Liver (tissue), 9 donors: ENCODE measurements around the gene SELL. TPM values are rescaled to one million over a fixed set of nuclear protein-coding genes. Genes with fewer than 3 reads are reported as not detected.

ENCODE experiments used
- DNase-seq: peaks from one replicate; pipeline ENCODE4 v3.0.0-alpha.2; 2017; ENCODE audit warnings: low spot score
- H3K27ac ChIP-seq, 2 donors: one replicate each; pipeline ENCODE4 v1.7.0; 2013; ENCODE audit warnings: inconsistent platforms in 2 of 2, low read length in 2 of 2, control low read depth in 1 of 2, low read depth in 1 of 2, mild to moderate bottlenecking in 1 of 2
- H3K27me3 ChIP-seq, 4 donors: one replicate each; pipeline versions ENCODE4 v1.6.1 to v1.7.0; 2013; ENCODE audit warnings: low read length in 3 of 4, inconsistent platforms in 1 of 4, mild to moderate bottlenecking in 1 of 4, moderate library complexity in 1 of 4; ENCODE audit not compliant: control insufficient read depth in 4 of 4, insufficient read depth in 4 of 4
- H3K36me3 ChIP-seq, 4 donors: one replicate each; pipeline versions ENCODE4 v1.6.1 to v1.7.0; 2013; ENCODE audit warnings: low read length in 3 of 4, mild to moderate bottlenecking in 3 of 4, low read depth in 1 of 4, moderate library complexity in 1 of 4; ENCODE audit not compliant: control insufficient read depth in 4 of 4, insufficient read depth in 3 of 4
- H3K4me1 ChIP-seq, 4 donors: one replicate each; pipeline versions ENCODE4 v1.6.1 to v1.7.0; 2013; ENCODE audit warnings: low read length in 3 of 4, mild to moderate bottlenecking in 3 of 4, moderate library complexity in 1 of 4; ENCODE audit not compliant: control insufficient read depth in 4 of 4, insufficient read depth in 4 of 4
- H3K4me3 ChIP-seq, 3 donors: one replicate each; pipeline versions ENCODE4 v1.6.1 to v1.7.0; 2013; ENCODE audit warnings: low read length in 3 of 3, control low read depth in 1 of 3, low read depth in 1 of 3, mild to moderate bottlenecking in 1 of 3
- H3K9ac ChIP-seq, 2 donors: one replicate each; pipeline ENCODE4 v1.7.0; 2013; ENCODE audit warnings: low read length in 2 of 2, mild to moderate bottlenecking in 2 of 2, moderate library complexity in 2 of 2, control low read depth in 1 of 2, low read depth in 1 of 2
- H3K9me3 ChIP-seq, 4 donors: one replicate each; pipeline versions ENCODE4 v1.6.1 to v1.7.0; 2013; ENCODE audit warnings: low read length in 3 of 4; ENCODE audit not compliant: control insufficient read depth in 4 of 4
- ATF3 ChIP-seq: IDR thresholded peaks from 2 replicates; pipeline ENCODE4 v1.6.1; 2016; ENCODE audit warnings: antibody characterized with exemption
- EGR1 ChIP-seq, 2 donors: IDR thresholded peaks; 2 replicates each; pipeline ENCODE4 v1.6.1; 2016 to 2018; ENCODE audit warnings: antibody characterized with exemption in 2 of 2, low read depth in 2 of 2
- FOXA2 ChIP-seq: IDR thresholded peaks from 2 replicates; pipeline ENCODE4 v1.6.1; 2016; ENCODE audit warnings: antibody characterized with exemption
- GABPA ChIP-seq, 2 donors: IDR thresholded peaks in 1 of 2; conservative IDR thresholded peaks in 1 of 2; 2 replicates each; pipeline ENCODE4 v1.6.1; 2016; ENCODE audit warnings: antibody characterized with exemption in 2 of 2, mild to moderate bottlenecking in 1 of 2, moderate library complexity in 1 of 2
- HNF4A ChIP-seq, 2 donors: conservative IDR thresholded peaks; 2 replicates each; pipeline ENCODE4 v1.6.1; 2016; ENCODE audit warnings: antibody characterized with exemption in 2 of 2, mild to moderate bottlenecking in 2 of 2
- HNF4G ChIP-seq: IDR thresholded peaks from 2 replicates; pipeline ENCODE4 v1.6.1; 2016; ENCODE audit warnings: antibody characterized with exemption
- JUND ChIP-seq, 2 donors: IDR thresholded peaks; 2 replicates each; pipeline ENCODE4 v1.6.1; 2016; ENCODE audit warnings: antibody characterized with exemption in 2 of 2
- NR2F2 ChIP-seq: IDR thresholded peaks from 2 replicates; pipeline ENCODE4 v1.6.1; 2016; ENCODE audit warnings: antibody characterized with exemption
- REST ChIP-seq: IDR thresholded peaks from 2 replicates; pipeline ENCODE4 v1.6.1; 2016; ENCODE audit warnings: antibody characterized with exemption, mild to moderate bottlenecking
- RXRA ChIP-seq, 2 donors: IDR thresholded peaks; 2 replicates each; pipeline ENCODE4 v1.6.1; 2017 to 2018; ENCODE audit warnings: antibody characterized with exemption in 2 of 2, mild to moderate bottlenecking in 1 of 2
- SP1 ChIP-seq: IDR thresholded peaks from 2 replicates; pipeline ENCODE4 v1.6.1; 2018; ENCODE audit warnings: antibody characterized with exemption, mild to moderate bottlenecking
- TAF1 ChIP-seq: conservative IDR thresholded peaks from 2 replicates; pipeline ENCODE4 v1.6.1; 2016; ENCODE audit warnings: antibody characterized with exemption, mild to moderate bottlenecking
- YY1 ChIP-seq: IDR thresholded peaks from 2 replicates; pipeline ENCODE4 v1.6.1; 2016; ENCODE audit warnings: antibody characterized with exemption, mild to moderate bottlenecking
- ZBTB33 ChIP-seq: IDR thresholded peaks from 2 replicates; pipeline ENCODE4 v1.6.1; 2016; ENCODE audit warnings: antibody characterized with exemption
- WGBS: extraction: QIAGEN DNeasy Blood & Tissue Kit; methylation state at CpG from one replicate; pipeline ENCODE4 v1.1.7; 2013; 5-methylcytosine and 5-hydroxymethylcytosine counted together
- polyA plus RNA-seq, 2 donors: library from polyadenylated mRNA; stranded (reverse) in 1 of 2; unstranded in 1 of 2; fragments of 200-250 nt in 1 of 2; fragments of >200 nt in 1 of 2; fragmentation: Nextera tagmentation in 1 of 2; extraction: Ambion mirVana in 1 of 2; gene quantifications; one replicate each; pipeline versions ENCODE4 v1.2.1 to v1.2.3, GENCODE V29; 2013 to 2015
- total RNA-seq, 2 donors: library from RNA; depleted of rRNA; stranded (reverse); fragments of >200 nt; gene quantifications; one replicate each; pipeline ENCODE4 v1.2.3, GENCODE V29; 2014
- donor health status: healthy.
- donor health status: healthy.
- donor health status: healthy.
- donor health status: healthy.
- donor health status: healthy.

SELL gene
- total and polyA plus RNA-seq, 4 donors, result 1.5 to 9.9 (median 4.8) TPM

GRCh38 chr1:169647512-169647911 lies 63.9 kb downstream of the SELL start:
- no peak overlapping the region for H3K4me3 ChIP-seq
- H3K36me3 ChIP-seq, result no peaks in the 10 kb centered on the region
- DNase-seq, result no peak
- TF ChIP-seq REST (no peak), ZBTB33 (no peak), EGR1 (IDR thresholded peaks at IDR 0.05; ENCODE audit: low read depth in 2 of 2) (no peak), SP1 (no peak), GABPA (IDR thresholded peaks at IDR 0.05 in 1 of 2, conservative IDR thresholded peaks at IDR 0.05 in 1 of 2) (no peak), TAF1 (no peak), YY1 (no peak), JUND (IDR thresholded peaks at IDR 0.05) (no peak), HNF4G (no peak), RXRA (IDR thresholded peaks at IDR 0.05) (no peak), FOXA2 (no peak), NR2F2 (no peak)
- no peaks in the 10 kb centered on the region for H3K9me3 ChIP-seq
- no peak overlapping the region for H3K9ac ChIP-seq
- H3K27ac ChIP-seq, result no peak overlapping the region
- no peaks in the 10 kb centered on the region for H3K27me3 ChIP-seq
- no peaks in the 10 kb centered on the region for H3K4me1 ChIP-seq

- H3K27ac ChIP-seq, result no peak overlapping the region
- no peaks in the 10 kb centered on the region for H3K27me3 ChIP-seq
- no peak for DNase-seq
- no peak overlapping the region for H3K9ac ChIP-seq
- 76% methylated on average over 3 of the region's 3 CpGs for WGBS
- H3K4me1 ChIP-seq, result no peaks in the 10 kb centered on the region
- no peaks in the 10 kb centered on the region for H3K36me3 ChIP-seq
- TF ChIP-seq ATF3, result no peak
- no peak for TF ChIP-seq JUND (IDR thresholded peaks at IDR 0.05)
- no peak for TF ChIP-seq NR2F2
- no peak for TF ChIP-seq HNF4A (conservative IDR thresholded peaks at IDR 0.05)
- TF ChIP-seq EGR1 (IDR thresholded peaks at IDR 0.05; ENCODE audit: low read depth in 2 of 2), result no peak
- TF ChIP-seq GABPA (IDR thresholded peaks at IDR 0.05 in 1 of 2, conservative IDR thresholded peaks at IDR 0.05 in 1 of 2), result no peak
- TF ChIP-seq ZBTB33, result no peak
- H3K4me3 ChIP-seq, result no peak overlapping the region
- H3K9me3 ChIP-seq, result no peaks in the 10 kb centered on the region
Observed at GRCh38 chr1:169644297-169644696, 67.1 kb downstream of the SELL start.

Other genes with a start within 250 kb of the SELL start
- gene SLC19A2, start 225.7 kb downstream of the SELL start, total RNA-seq, result 10 to 100 TPM; 14.3 to 18.7 TPM
- gene SLC19A2, start 225.7 kb downstream of the SELL start, polyA plus RNA-seq, result 1 to 10 TPM; 4.8 to 5.3 TPM
- gene F5, start 125.1 kb downstream of the SELL start, total RNA-seq, result 100 to 1,000 TPM in 1 of 2 donors, 10 to 100 TPM in 1; 86.1 to 155 TPM
- gene F5, start 125.1 kb downstream of the SELL start, polyA plus RNA-seq, result 100 to 1,000 TPM; 106 to 152 TPM
- 1 to 10 TPM; 2.7 to 8.1 TPM for gene SELP, start 81.5 kb downstream of the SELL start, total RNA-seq
- gene SELP, start 81.5 kb downstream of the SELL start, polyA plus RNA-seq, result 1 to 10 TPM; 1.7 to 2.1 TPM
- gene SELE, start 22.5 kb upstream of the SELL start, total RNA-seq, result 1 to 10 TPM in 1 of 2 donors, under 1 TPM in 1; 0.09 to 3.4 TPM
- 1 to 10 TPM; 3.1 to 4.2 TPM for gene SELE, start 22.5 kb upstream of the SELL start, polyA plus RNA-seq
- gene METTL18, start 83.3 kb upstream of the SELL start, total RNA-seq, result 1 to 10 TPM; 2.9 to 3.5 TPM
- 1 to 10 TPM; 2.1 to 5.0 TPM for gene METTL18, start 83.3 kb upstream of the SELL start, polyA plus RNA-seq
- 10 to 100 TPM in 1 of 2 donors, 1 to 10 TPM in 1; 7.3 to 12.2 TPM for gene SCYL3, start 182.3 kb upstream of the SELL start, total RNA-seq
- gene SCYL3, start 182.3 kb upstream of the SELL start, polyA plus RNA-seq, result 1 to 10 TPM; 4.0 to 5.0 TPM